ENCODE results near the gene ISOC1. TPM values are rescaled to one million over a fixed set of nuclear protein-coding genes. Genes with fewer than 3 reads are reported as not detected.

The ISOC1 gene
- total RNA-seq, 2 donors from 2014 or later = 26.4 to 38.3 TPM

- DNase-seq (ENCODE audit: low spot score) (no peak), ATAC-seq (peak; percentile 74 to 79)
- peak overlapping the region; percentile 93 to 96 for H3K27ac Mint-ChIP-seq
- H3K27me3 Mint-ChIP-seq = no peaks in the 10 kb centered on the region
- H3K36me3 Mint-ChIP-seq = no peaks in the 10 kb centered on the region
- H3K4me3 Mint-ChIP-seq = peak overlapping the region; percentile 75
- H3K9me3 Mint-ChIP-seq = no peaks in the 10 kb centered on the region
- peaks cover 16 to 19% of the 10 kb centered on the region in 2 donors for H3K4me1 Mint-ChIP-seq (ENCODE audit: low read depth in 2 of 2)
Observed at GRCh38 chr5:129125819-129126218, 31.3 kb downstream of the ISOC1 start.

- H3K4me1 Mint-ChIP-seq (ENCODE audit: low read depth in 2 of 2) = no peaks in the 10 kb centered on the region
- no peak for ATAC-seq
- H3K4me3 Mint-ChIP-seq = no peak overlapping the region
- no peak for DNase-seq (ENCODE audit: low spot score)
- peaks cover 3 to 7% of the 10 kb centered on the region in 2 donors for H3K27me3 Mint-ChIP-seq
- no peaks in the 10 kb centered on the region for H3K36me3 Mint-ChIP-seq
- H3K9me3 Mint-ChIP-seq = no peaks in the 10 kb centered on the region
- no peak overlapping the region for H3K27ac Mint-ChIP-seq
Observed at GRCh38 chr5:129133553-129133952, 39.0 kb downstream of the ISOC1 start.

GRCh38 chr5:129135633-129136032 lies 41.1 kb downstream of the ISOC1 start:
- no peak for DNase-seq (ENCODE audit: low spot score)
- Mint-ChIP-seq H3K36me3 (no peaks in the 10 kb centered on the region), H3K4me1 (ENCODE audit: low read depth in 2 of 2) (no peaks in the 10 kb centered on the region), H3K9me3 (no peaks in the 10 kb centered on the region), H3K27ac (no peak overlapping the region), H3K4me3 (no peak overlapping the region), H3K27me3 (peaks cover 3 to 11% of the 10 kb centered on the region in 2 donors)
- ATAC-seq = no peak

- Mint-ChIP-seq H3K27me3 (peaks cover 7 to 11% of the 10 kb centered on the region in 2 donors), H3K27ac (no peak overlapping the region), H3K9me3 (no peaks in the 10 kb centered on the region), H3K36me3 (no peaks in the 10 kb centered on the region), H3K4me1 (ENCODE audit: low read depth in 2 of 2) (no peaks in the 10 kb centered on the region), H3K4me3 (no peak overlapping the region)
- ATAC-seq (no peak), DNase-seq (ENCODE audit: low spot score) (no peak)
Observed at GRCh38 chr5:129137637-129138036, 43.1 kb downstream of the ISOC1 start.

GRCh38 chr5:129141078-129141477 lies 46.5 kb downstream of the ISOC1 start:
- Mint-ChIP-seq H3K4me1 (ENCODE audit: low read depth in 2 of 2) (no peaks in the 10 kb centered on the region), H3K9me3 (peaks cover 2% of the 10 kb centered on the region), H3K4me3 (no peak overlapping the region), H3K36me3 (no peaks in the 10 kb centered on the region), H3K27ac (no peak overlapping the region), H3K27me3 (peaks cover 4% of the 10 kb centered on the region in 2 donors)
- DNase-seq (ENCODE audit: low spot score) (no peak), ATAC-seq (no peak)

GRCh38 chr5:129141696-129142095 lies 47.1 kb downstream of the ISOC1 start:
- H3K36me3 Mint-ChIP-seq = no peaks in the 10 kb centered on the region
- H3K9me3 Mint-ChIP-seq = peaks cover 2% of the 10 kb centered on the region
- no peak overlapping the region for H3K27ac Mint-ChIP-seq
- no peaks in the 10 kb centered on the region for H3K4me1 Mint-ChIP-seq (ENCODE audit: low read depth in 2 of 2)
- DNase-seq (ENCODE audit: low spot score) = no peak
- H3K4me3 Mint-ChIP-seq = no peak overlapping the region
- no peak for ATAC-seq
- peaks cover 4% of the 10 kb centered on the region in 2 donors for H3K27me3 Mint-ChIP-seq

- H3K36me3 Mint-ChIP-seq = peaks cover 2% of the 10 kb centered on the region
- H3K27ac Mint-ChIP-seq = no peak overlapping the region
- H3K27me3 Mint-ChIP-seq = no peaks in the 10 kb centered on the region
- H3K4me1 Mint-ChIP-seq (ENCODE audit: low read depth in 2 of 2) = no peaks in the 10 kb centered on the region
- DNase-seq (ENCODE audit: low spot score) (no peak), ATAC-seq (no peak)
- H3K4me3 Mint-ChIP-seq = no peak overlapping the region
- H3K9me3 Mint-ChIP-seq = peaks cover 13% of the 10 kb centered on the region
Observed at GRCh38 chr5:129155876-129156275, 61.3 kb downstream of the ISOC1 start.

- no peaks in the 10 kb centered on the region for H3K4me1 Mint-ChIP-seq (ENCODE audit: low read depth in 2 of 2)
- no peak overlapping the region for H3K4me3 Mint-ChIP-seq
- no peaks in the 10 kb centered on the region for H3K27me3 Mint-ChIP-seq
- H3K36me3 Mint-ChIP-seq = peaks cover 22% of the 10 kb centered on the region
- no peak for ATAC-seq
- peaks cover 14% of the 10 kb centered on the region for H3K9me3 Mint-ChIP-seq
- DNase-seq (ENCODE audit: low spot score) = no peak
- H3K27ac Mint-ChIP-seq = no peak overlapping the region
Observed at GRCh38 chr5:129161830-129162229, 67.3 kb downstream of the ISOC1 start.

Other genes starting within 250 kb of the ISOC1 start
- not detected for gene SLC27A6, start 129.3 kb upstream of the ISOC1 start, total RNA-seq

Data from natural killer cell treated with Interleukin-12 subunit alpha and Interleukin-12 subunit beta and Interleukin-15 and Interleukin-18, amount 100 ng/mL, for 72 hours (primary cell).